ENCODE measurements around the gene TMEM169. TPM values are rescaled to one million over a fixed set of nuclear protein-coding genes. Genes with fewer than 3 reads are reported as not detected.

The TMEM169 gene
- 0.46 and 0.58 TPM in 2 replicates for total RNA-seq (2021)
- percentile 19 among the genes with signal in this experiment for Bru-seq, nascent RNA
- BruChase-seq, experiment 1, labeled RNA remaining after a 2-hour chase: percentile 19 among the genes with signal in this experiment
- BruChase-seq, experiment 2, labeled RNA remaining after a 6-hour chase: percentile 17 among the genes with signal in this experiment
- long read RNA-seq, partial matches to known transcripts: 0 of 1 reads
- long read RNA-seq, other reads (novel, unspliced or antisense): 0 of 1 reads

- H3K9me2 ChIP-seq (ENCODE audit: insufficient read depth): no peaks in the 10 kb centered on the region
- intact Hi-C loops (cut with micrococcal nuclease; ENCODE audit: unreplicated experiment): no loop called here
- H3K79me2 ChIP-seq (ENCODE audit: low read depth): no peaks in the 10 kb centered on the region
- TF ChIP-seq EZH2 (IDR thresholded peaks at IDR 0.05; ENCODE audit: low read depth): no peak
- no peak for TF ChIP-seq CTCF (conservative IDR thresholded peaks at IDR 0.05)
- no peaks in the 10 kb centered on the region; the same call in 1 of the 2 replicates for H3F3A ChIP-seq (ENCODE audit: insufficient read depth, low read depth)
- no peaks in the 10 kb centered on the region for H4K20me1 ChIP-seq (ENCODE audit: insufficient read depth)
- no TSS peak for BruUV-seq (replicated peaks)
- H3K4me3 ChIP-seq: peak within 1 kb of the TSS; percentile 90
- peak within 1 kb of the TSS; percentile 94 for H2AFZ ChIP-seq
- 0 out of 2 replicates have a peak, but pooled peaks cover 12% of the 10 kb centered on the region for H3K27me3 ChIP-seq (ENCODE audit: insufficient read depth, low read depth)
- H3K27ac ChIP-seq: no peak within 1 kb of the TSS
- CTCF ChIA-PET: interaction anchor here (1.5 kb wide), 1 partner anchor 33 kb away, joined by 5 read pairs; no protein-coding TSS in a partner anchor
- peak; percentile 55 to 68 for DNase-seq
- H3K9me3 ChIP-seq (ENCODE audit: insufficient read depth, low read depth): no peaks in the 10 kb centered on the region
- POLR2A ChIA-PET (ENCODE audit: unreplicated experiment): interaction anchor here (0.7 kb wide), 1 partner anchor 14 kb away, joined by 4 read pairs; no protein-coding TSS in a partner anchor
- H3K36me3 ChIP-seq (ENCODE audit: low read depth): no peaks in the 10 kb centered on the region
- peaks cover 22% of the 10 kb centered on the region for H3K4me1 ChIP-seq (replicated peaks; ENCODE audit: insufficient read depth)
- H3K4me2 ChIP-seq: peak within 1 kb of the TSS; percentile 84
Measured at GRCh38 chr2:216081487-216082116, at the start of gene TMEM169, which contains the start of gene PECR. Gene TMEM169 (plus strand): TSS chr2:216081919. CDS start chr2:216095964, 14,045 bp downstream. Gene PECR (minus strand): TSS chr2:216081809. CDS start chr2:216081741, 68 bp downstream.

GRCh38 chr2:216031960-216032689 lies 49.6 kb upstream of the TMEM169 start:
- CTCF ChIA-PET: interaction anchor here (0.7 to 0.9 kb wide), 2 partner anchors 16 to 26 kb away, joined by 3 read pairs; no protein-coding TSS in a partner anchor
- Histone ChIP-seq H3K4me3 (no peak overlapping the region), H3F3A (ENCODE audit: insufficient read depth, low read depth) (no peaks in the 10 kb centered on the region; the same call in 1 of the 2 replicates), H3K27me3 (ENCODE audit: insufficient read depth, low read depth) (no peaks in the 10 kb centered on the region), H3K36me3 (ENCODE audit: low read depth) (no peaks in the 10 kb centered on the region), H3K27ac (no peak overlapping the region), H2AFZ (no peak overlapping the region), H3K4me1 (replicated peaks; ENCODE audit: insufficient read depth) (no peaks in the 10 kb centered on the region), H3K79me2 (ENCODE audit: low read depth) (no peaks in the 10 kb centered on the region), H3K9me3 (ENCODE audit: insufficient read depth, low read depth) (no peaks in the 10 kb centered on the region), H4K20me1 (ENCODE audit: insufficient read depth) (no peaks in the 10 kb centered on the region), H3K9me2 (ENCODE audit: insufficient read depth) (no peaks in the 10 kb centered on the region), H3K4me2 (no peak overlapping the region)
- POLR2A ChIA-PET (ENCODE audit: unreplicated experiment): no interaction called here
- no peak for DNase-seq
- BruUV-seq (replicated peaks): no TSS peak
- intact Hi-C loops (cut with micrococcal nuclease; ENCODE audit: unreplicated experiment): loop anchor here (5.0 kb wide), 1 partner anchor 80 kb away; no protein-coding TSS in a partner anchor
- TF ChIP-seq CTCF (conservative IDR thresholded peaks at IDR 0.05) (no peak), EZH2 (IDR thresholded peaks at IDR 0.05; ENCODE audit: low read depth) (no peak)

- TF ChIP-seq CTCF (conservative IDR thresholded peaks at IDR 0.05) (no peak), EZH2 (IDR thresholded peaks at IDR 0.05; ENCODE audit: low read depth) (no peak)
- H3K4me2 ChIP-seq: no peak overlapping the region
- no peaks in the 10 kb centered on the region for H3K79me2 ChIP-seq (ENCODE audit: low read depth)
- no peaks in the 10 kb centered on the region for H3K36me3 ChIP-seq (ENCODE audit: low read depth)
- ChIA-PET POLR2A (ENCODE audit: unreplicated experiment) (no interaction called here), CTCF (interaction anchor here (0.6 to 0.9 kb wide), 3 partner anchors 17 to 102 kb away, joined by 3 read pairs; no protein-coding TSS in a partner anchor)
- H3K9me3 ChIP-seq (ENCODE audit: insufficient read depth, low read depth): no peaks in the 10 kb centered on the region
- H3K4me3 ChIP-seq: no peak overlapping the region
- H3F3A ChIP-seq (ENCODE audit: insufficient read depth, low read depth): no peaks in the 10 kb centered on the region; the same call in 1 of the 2 replicates
- H3K27ac ChIP-seq: no peak overlapping the region
- H2AFZ ChIP-seq: no peak overlapping the region
- DNase-seq: no peak
- no peaks in the 10 kb centered on the region for H3K27me3 ChIP-seq (ENCODE audit: insufficient read depth, low read depth)
- no peaks in the 10 kb centered on the region for H3K4me1 ChIP-seq (replicated peaks; ENCODE audit: insufficient read depth)
- no peaks in the 10 kb centered on the region for H4K20me1 ChIP-seq (ENCODE audit: insufficient read depth)
- no TSS peak for BruUV-seq (replicated peaks)
- H3K9me2 ChIP-seq (ENCODE audit: insufficient read depth): no peaks in the 10 kb centered on the region
- intact Hi-C loops (cut with micrococcal nuclease; ENCODE audit: unreplicated experiment): loop anchor here (5.0 kb wide), 1 partner anchor 79 kb away; no protein-coding TSS in a partner anchor
Measured at GRCh38 chr2:216033403-216033802, 48.3 kb upstream of the TMEM169 start.

All from PC-9 (cell line).